GM12878 (cell line): ENCODE data around the gene ARL16. TPM values are rescaled to one million over a fixed set of nuclear protein-coding genes. Genes with fewer than 3 reads are reported as not detected.

Source experiments
- ATAC-seq: fragments of 200-7000 bp; cut with Tn5 transposase; 3 replicates; pipeline ENCODE4 v1.9.1; 2020; ENCODE audit warnings: mild to moderate bottlenecking, moderate library complexity
- BruUV-seq: library from RNA; stranded (reverse); fragments of 400-500 nt; replicated peaks from 2 replicates; lab custom pipeline; 2021; lab: Mats Ljungman, UMichigan
- CTCF ChIA-PET: fragments of 300-600 bp; sonication (Branson Sonifier 250); formaldehyde crosslinking; extraction: SDS; loops from one replicate; lab custom pipeline; 2021; ENCODE audit warnings: inconsistent platforms; lab: Yijun Ruan, JAX
- POLR2A ChIA-PET: fragments of 350-600 bp; formaldehyde crosslinking; extraction: SDS; loops from one replicate; lab custom pipeline; 2021; ENCODE audit warnings: inconsistent platforms; lab: Charles Lee
- RAD21 ChIA-PET: fragments of 300-600 bp; sonication (Branson Sonifier 250); formaldehyde crosslinking; loops from one replicate; lab custom pipeline; 2023; ENCODE audit warnings: antibody characterized with exemption; ENCODE audit not compliant: unreplicated experiment; lab: Charles Lee
- SMC1A ChIA-PET: fragments of 300-600 bp; sonication (Branson Sonifier 250); formaldehyde crosslinking; loops from one replicate; lab custom pipeline; 2023; ENCODE audit not compliant: unreplicated experiment, uncharacterized antibody; lab: Charles Lee
- DNase-seq: peaks from one replicate; pipeline ENCODE4 v3.0.0-alpha.2; 2011; ENCODE audit warnings: low read depth, low spot score
- FAIRE-seq: peaks from 3 replicates; lab custom pipeline; 2011; peaks lifted over from hg19 to GRCh38; lab: Jason Lieb, UNC
- H2AFZ ChIP-seq: 2 replicates; pipeline ENCODE4 v1.6.0; 2011; ENCODE audit warnings: low read depth, low read length, control low read depth; ENCODE audit not compliant: control insufficient read depth
- H3K27ac ChIP-seq: 2 replicates; pipeline ENCODE4 v1.5.1; 2011; ENCODE audit warnings: control low read depth; ENCODE audit not compliant: control insufficient read depth, insufficient read depth
- H3K27me3 ChIP-seq, 2 experiments: replicated peaks in 1 of 2; 2 replicates each; pipeline versions ENCODE4 v1.6.0 to v1.6.1; 2011; ENCODE audit warnings: low read length in 1 of 2; ENCODE audit not compliant: control insufficient read depth in 2 of 2, insufficient read depth in 2 of 2
- H3K36me3 ChIP-seq, 2 experiments: 2 replicates each; pipeline ENCODE4 v1.5.1; 2011; ENCODE audit warnings: low read length in 1 of 2; ENCODE audit not compliant: control insufficient read depth in 2 of 2, insufficient read depth in 2 of 2
- H3K4me1 ChIP-seq: 2 replicates; pipeline ENCODE4 v1.6.1; 2011; ENCODE audit warnings: mild to moderate bottlenecking, low read length, moderate library complexity, mixed read lengths; ENCODE audit not compliant: control insufficient read depth, insufficient read depth
- H3K4me2 ChIP-seq: 2 replicates; pipeline ENCODE4 v1.6.0; 2011; ENCODE audit warnings: control low read depth; ENCODE audit not compliant: control insufficient read depth, insufficient read depth
- H3K4me3 ChIP-seq: fragments of 200-600 bp; sonication (generic); 2 replicates; pipeline ENCODE4 v1.5.1; 2016
- H3K79me2 ChIP-seq: 2 replicates; pipeline ENCODE4 v1.6.0; 2011; ENCODE audit warnings: low read length; ENCODE audit not compliant: control insufficient read depth, insufficient read depth
- H3K9ac ChIP-seq: 2 replicates; pipeline ENCODE4 v1.8.0; 2011; ENCODE audit warnings: low read length, control low read depth, mixed read lengths; ENCODE audit not compliant: control insufficient read depth, insufficient read depth
- H3K9me3 ChIP-seq: replicated peaks from 3 replicates; pipeline ENCODE4 v1.5.1; 2011; ENCODE audit warnings: mild to moderate bottlenecking, low read length; ENCODE audit not compliant: control insufficient read depth, insufficient read depth
- H4K20me1 ChIP-seq: 2 replicates; pipeline ENCODE4 v1.6.0; 2011; ENCODE audit not compliant: control insufficient read depth, insufficient read depth
- IKZF2 ChIP-seq, 2 experiments: fragments of 450-650 bp; IDR thresholded peaks; 2 replicates each; pipeline ENCODE4 v1.6.1; 2017; ENCODE audit warnings: mild to moderate bottlenecking in 2 of 2, moderate library complexity in 2 of 2
- PAX5 ChIP-seq: IDR thresholded peaks from 2 replicates; pipeline ENCODE4 v1.6.1; 2011; ENCODE audit warnings: low read depth, low read length, borderline replicate concordance
- SKIL ChIP-seq: fragments of 450-650 bp; IDR thresholded peaks from 2 replicates; pipeline ENCODE4 v1.6.1; 2017; ENCODE audit warnings: mild to moderate bottlenecking, low read depth, inconsistent platforms; ENCODE audit not compliant: poor library complexity, severe bottlenecking
- ZBTB40 ChIP-seq: fragments of 450-650 bp; IDR thresholded peaks from 2 replicates; pipeline ENCODE4 v1.6.1; 2016; ENCODE audit warnings: mild to moderate bottlenecking, moderate library complexity, borderline replicate concordance
- WGBS: methylation state at CpG from one replicate; pipeline ENCODE4 v1.1.6; 2016; ENCODE audit warnings: low lambda C conversion rate; ENCODE audit not compliant: insufficient replicate concordance, insufficient coverage; ENCODE audit errors: missing lambda C conversion rate; 5-methylcytosine and 5-hydroxymethylcytosine counted together
- in situ Hi-C: fragments of 300-500 bp; cut with MboI; formaldehyde crosslinking; loops from 9 replicates; pipeline ENCODE4 v1.14.3; 2018; ENCODE audit warnings: mixed read lengths
- intact Hi-C: fragments of 100-400 bp; cut with micrococcal nuclease; formaldehyde crosslinking; loops from one replicate; pipeline ENCODE4 v1.14.2; 2022; ENCODE audit not compliant: unreplicated experiment
- polyA plus RNA-seq, 11 experiments: library from polyadenylated mRNA; depleted of rRNA in 4 of 11; unstranded in 6 of 11; stranded (reverse) in 5 of 11; fragments of >200 nt; fragmentation: Nextera tagmentation in 4 of 11; fragmentation: Illumina TruSeq in 1 of 11; extraction: Ambion mirVana in 4 of 11; extraction: Trizol in 1 of 11; gene quantifications; 1 replicate in 1 of 11; 2 replicates in 10 of 11; pipeline versions ENCODE4 v1.2.1 to v1.2.3, GENCODE V29; 2011 to 2016; ENCODE audit warnings: inconsistent platforms in 2 of 11, missing spikeins in 2 of 11, low read depth in 1 of 11
- total RNA-seq, 4 experiments: library from RNA; depleted of rRNA in 3 of 4; stranded (reverse); fragments of >200 nt in 3 of 4; fragmentation: Illumina TruSeq in 1 of 4; extraction: Trizol in 1 of 4; gene quantifications; 2 replicates each; pipeline versions ENCODE4 v1.2.1 to v1.2.3, GENCODE V29; 2013 to 2021

Gene ARL16
- total and polyA plus RNA-seq, 10 of the 15 experiments (the other 5 are each of a cell fraction or from before 2014, with no cell fraction given) = 4.7 to 47.6 (median 30.9) TPM

GRCh38 chr17:81651692-81652091 lies 31.9 kb downstream of the ARL16 start:
- ChIA-PET CTCF (no interaction called here), RAD21 (no interaction called here), POLR2A (no interaction called here), SMC1A (no interaction called here)
- FAIRE-seq (no peak), DNase-seq (no peak), ATAC-seq (no peak)
- H3K36me3 ChIP-seq = no peaks in the 10 kb centered on the region
- H3K4me3 ChIP-seq = no peak overlapping the region
- H3K9me3 ChIP-seq = peaks cover 6% of the 10 kb centered on the region; the same call in 2 of the 3 replicates
- no peak overlapping the region for H3K4me2 ChIP-seq
- intact Hi-C loops (no loop called here), in situ Hi-C loops (no loop called here)
- H3K79me2 ChIP-seq = no peaks in the 10 kb centered on the region
- H3K27me3 ChIP-seq = no peaks in the 10 kb centered on the region; a peak in 2 of 4 replicates
- no peak overlapping the region for H3K27ac ChIP-seq
- WGBS = 63% methylated on average over 10 of the region's 10 CpGs
- 0 out of 2 replicates have a peak, but pooled peaks cover 4% of the 10 kb centered on the region for H3K4me1 ChIP-seq
- H2AFZ ChIP-seq = no peak overlapping the region
- no peaks in the 10 kb centered on the region for H4K20me1 ChIP-seq
- no TSS peak for BruUV-seq
- TF ChIP-seq PAX5 (no peak), IKZF2 (IDR thresholded peaks at IDR 0.05) (no peak), SKIL (no peak), ZBTB40 (no peak)
- H3K9ac ChIP-seq = no peak overlapping the region
